ENCODE measurements around the gene SLC7A7.
"Not testable (repeated sequence)": the region's sequence is repeated elsewhere in the genome, so short reads cannot be mapped to it uniquely, and the experiment has no call there.

SLC7A7 gene

DNA sequence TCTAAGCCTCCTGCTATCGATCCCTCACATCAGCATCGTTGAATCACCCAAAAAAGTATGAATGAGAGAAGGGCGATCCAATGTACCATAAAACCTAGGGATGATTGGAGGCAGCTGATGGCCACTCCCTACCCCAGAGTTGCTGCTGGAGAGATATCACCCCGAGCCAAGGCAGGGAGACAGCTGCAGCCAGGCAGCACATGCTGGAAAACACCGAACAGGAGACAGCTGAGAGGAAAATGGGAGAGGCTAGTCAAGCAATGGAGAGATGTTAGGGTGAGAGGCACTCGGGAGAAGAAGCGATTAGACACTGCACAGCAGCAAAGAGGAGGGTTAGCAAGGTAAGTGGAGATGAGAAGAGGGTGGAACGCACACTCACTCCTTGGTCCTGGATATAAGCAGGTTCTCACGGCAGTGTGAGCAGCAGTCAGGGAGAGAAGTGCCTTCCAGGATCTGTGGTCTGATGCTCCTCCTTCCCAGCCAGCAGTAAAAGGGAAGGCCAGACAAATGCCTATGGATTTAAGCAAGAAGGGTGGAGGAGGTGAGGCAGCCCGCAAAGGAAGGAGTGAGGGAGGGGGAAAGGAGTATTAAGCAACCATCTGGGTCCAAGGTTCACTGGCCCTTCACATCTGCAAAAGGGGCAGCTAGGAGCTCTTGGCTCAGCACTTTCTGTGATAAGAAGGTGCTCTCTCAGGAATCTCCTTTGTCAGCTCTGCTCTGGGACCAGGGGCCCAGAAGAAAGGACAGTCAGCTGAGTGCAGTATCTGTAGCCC is at the start of gene SLC7A7:
Gene SLC7A7 (minus strand): TSS at position 495 of the 773 bp plus-strand sequence. CDS start 2,037 bp downstream, outside the sequence.
- DNase-seq (ENCODE audit: low spot score) = no peak

DNA sequence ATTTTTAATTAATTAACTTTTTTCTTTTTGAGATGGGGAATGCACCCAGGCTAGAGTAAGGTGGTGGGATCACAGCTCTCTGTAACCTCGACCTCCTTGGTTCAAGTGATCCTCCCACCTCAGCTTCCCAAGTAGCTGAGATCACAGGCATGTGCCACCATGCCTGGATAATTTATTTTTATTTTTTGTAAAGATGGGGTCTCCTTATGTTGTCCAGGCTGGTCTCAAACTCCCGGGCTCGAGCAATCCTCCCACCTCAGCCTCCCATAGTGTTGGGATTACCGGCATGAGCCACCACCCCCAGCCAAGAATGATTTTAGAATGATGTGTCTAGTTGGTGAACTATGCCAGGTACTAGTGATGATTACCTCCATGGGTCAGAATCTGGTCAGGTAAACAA is 49.7 kb upstream of the SLC7A7 start:
- no peak for DNase-seq (ENCODE audit: low spot score)

GRCh38 chr14:22861651-22862050 is 46.4 kb upstream of the SLC7A7 start:
- no peak for DNase-seq (ENCODE audit: low spot score)

DNA sequence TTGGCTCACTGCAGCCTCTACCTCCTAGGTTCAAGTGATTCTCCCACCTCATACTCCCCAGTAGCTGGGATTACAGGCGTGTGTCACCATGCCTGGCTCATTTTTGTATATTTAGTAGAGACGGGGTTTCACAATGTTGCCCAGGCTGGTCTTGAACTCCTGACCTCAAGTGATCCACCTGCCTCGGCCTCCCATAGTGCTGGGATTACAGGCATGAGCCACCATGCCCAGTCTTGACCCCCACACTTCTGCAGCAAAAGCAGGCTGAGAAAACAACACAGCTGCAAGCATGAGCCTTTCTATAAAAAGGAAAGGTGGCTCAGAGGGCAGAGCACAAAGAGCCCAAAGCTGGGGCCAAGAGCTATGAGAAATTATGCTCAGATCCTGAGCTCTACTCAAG is 45.1 kb upstream of the SLC7A7 start:
- DNase-seq (ENCODE audit: low spot score) = not testable (repeated sequence)

GRCh38 chr14:22856428-22856827 is 41.2 kb upstream of the SLC7A7 start:
- DNase-seq (ENCODE audit: low spot score) = no peak

DNA sequence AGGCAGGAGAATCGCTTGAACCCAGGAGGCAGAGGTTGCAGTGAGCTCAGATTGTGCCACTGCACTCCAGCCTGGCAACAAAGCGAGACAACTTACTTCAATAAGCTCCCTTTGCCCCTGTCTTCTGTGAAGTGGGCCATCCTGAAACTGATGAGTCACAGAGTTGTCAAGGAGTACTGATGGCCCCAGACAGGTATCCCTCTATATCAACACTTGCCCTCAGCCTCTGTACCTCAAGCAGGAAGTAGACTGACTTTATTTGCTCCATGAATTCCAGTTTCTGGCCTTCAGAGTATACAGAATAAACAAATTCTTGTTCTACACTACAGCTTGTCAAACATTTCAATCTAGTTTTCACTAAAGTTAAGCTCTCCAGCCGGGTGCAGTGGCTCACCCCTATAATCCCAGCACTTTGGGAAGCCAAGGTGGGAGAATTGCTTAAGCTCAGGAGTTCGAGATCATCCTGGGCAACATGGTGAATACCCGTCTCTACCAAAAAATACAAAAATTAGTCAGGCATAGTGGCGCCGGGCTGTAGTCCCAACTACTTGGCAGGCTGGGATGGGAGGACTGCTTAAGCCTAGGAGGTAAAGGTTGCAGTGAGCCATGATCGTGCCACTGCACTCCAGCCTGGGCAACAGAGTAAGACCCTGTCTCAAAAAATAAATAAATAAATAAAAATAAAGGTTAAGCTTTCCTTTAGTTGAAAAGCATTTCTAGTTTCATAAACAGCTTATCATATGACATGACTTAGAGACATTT is 39.9 kb upstream of the SLC7A7 start:
- DNase-seq (ENCODE audit: low spot score) = no peak

GRCh38 chr14:22854296-22854695 is 39.1 kb upstream of the SLC7A7 start:
- not testable (repeated sequence) for DNase-seq (ENCODE audit: low spot score)

DNA sequence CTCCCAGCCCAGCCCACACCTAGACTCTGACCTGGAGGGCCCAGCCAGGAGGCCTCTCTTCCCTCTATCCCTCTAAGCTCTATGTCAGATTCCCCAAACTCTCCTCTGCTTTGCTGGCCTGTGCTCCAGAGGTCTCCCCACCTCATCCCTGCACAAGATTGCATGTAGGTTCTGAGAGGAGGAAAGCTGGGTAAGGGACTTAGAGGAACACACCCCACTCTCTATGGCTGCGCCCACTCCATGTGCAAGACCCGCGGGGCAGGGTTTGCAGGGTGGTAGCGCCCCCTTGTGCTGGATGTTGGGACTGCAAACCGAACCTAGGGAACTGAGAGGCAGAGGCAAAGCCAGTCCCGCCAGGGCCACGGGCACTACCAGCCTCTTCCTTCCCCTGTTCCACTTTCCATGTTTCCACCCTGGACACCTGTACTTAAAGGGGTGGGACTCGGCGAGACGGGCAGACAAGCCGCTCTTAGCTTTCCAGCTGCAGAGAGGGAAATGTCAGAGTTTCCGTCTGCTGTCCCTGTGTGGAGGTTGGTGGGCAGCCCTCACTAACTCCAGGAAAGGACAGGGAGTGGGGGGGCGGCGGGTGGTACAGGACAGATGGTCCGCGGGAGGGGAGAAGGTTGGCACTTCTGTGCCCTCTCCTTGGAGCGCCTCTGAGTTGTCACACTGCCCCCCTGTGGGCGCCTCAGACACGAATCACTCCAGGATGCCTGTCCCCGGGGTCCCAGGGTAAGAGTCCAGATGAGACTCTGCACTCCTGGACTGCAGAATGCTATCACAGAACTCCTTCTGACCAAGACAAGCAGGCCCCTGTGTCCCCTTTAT is 37.9 kb upstream of the SLC7A7 start:
- DNase-seq (ENCODE audit: low spot score) = peak; percentile 78

GRCh38 chr14:22852599-22852939 is 37.3 kb upstream of the SLC7A7 start:
- DNase-seq (ENCODE audit: low spot score) = no peak

DNA sequence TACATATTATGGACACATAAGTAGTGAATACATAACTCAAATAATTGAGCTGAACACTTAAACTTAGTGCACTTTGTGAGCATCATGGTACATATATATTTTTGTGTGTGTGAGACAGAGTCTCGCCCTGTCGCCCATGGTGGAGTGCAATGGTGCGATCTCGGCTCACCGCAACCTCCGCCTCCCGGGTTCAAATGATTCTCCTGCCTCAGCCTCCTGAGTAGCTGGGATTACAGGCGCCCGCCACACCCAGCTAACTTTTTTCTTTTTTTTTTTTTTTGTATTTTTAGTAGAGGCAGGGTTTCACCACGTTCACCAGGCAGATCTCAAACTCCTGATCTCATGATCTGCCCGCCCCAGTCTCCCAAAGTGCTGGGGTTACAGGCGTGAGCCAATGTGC is 36.9 kb upstream of the SLC7A7 start:
- DNase-seq (ENCODE audit: low spot score) = not testable (repeated sequence)

DNA sequence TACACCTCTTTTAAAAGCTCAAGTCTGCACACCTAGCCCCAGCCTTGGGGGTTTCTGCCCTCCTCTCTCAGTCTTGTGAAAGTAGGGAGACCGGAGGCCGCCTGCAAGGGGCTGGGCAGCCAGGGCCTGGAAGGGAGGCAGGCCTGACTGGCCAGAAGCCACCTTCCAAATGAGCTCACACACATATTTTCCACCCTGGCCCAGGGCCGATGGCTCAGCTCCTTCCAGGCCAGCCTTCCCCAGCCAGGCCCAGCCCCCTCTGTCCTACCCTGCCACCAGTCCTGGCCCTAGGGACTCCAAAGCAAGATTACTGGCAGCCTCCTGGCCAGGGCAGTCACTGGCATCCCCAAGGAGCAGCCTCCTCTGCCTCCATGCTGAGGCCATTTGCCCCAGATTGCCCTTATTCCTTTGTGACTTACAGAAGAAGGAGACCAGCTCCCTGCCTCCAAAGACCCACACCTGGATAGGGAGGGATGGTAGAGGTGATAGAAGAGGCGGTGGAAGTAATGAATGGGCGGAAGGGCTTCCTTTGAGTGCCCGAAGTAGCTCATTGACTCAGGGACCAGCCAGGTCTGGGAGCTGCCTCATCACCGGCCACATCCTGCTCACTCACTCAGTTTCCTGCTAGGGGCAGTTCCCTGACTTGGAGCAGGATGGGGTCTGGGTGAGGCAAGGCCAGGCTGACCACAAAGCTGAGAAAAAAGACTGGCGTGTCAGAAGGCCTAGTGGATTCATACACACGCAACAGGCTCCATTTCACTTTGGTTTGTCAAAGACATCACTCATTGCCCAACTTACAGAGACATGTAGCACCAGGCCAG is 35.9 kb upstream of the SLC7A7 start:
- peak; percentile 87 for DNase-seq (ENCODE audit: low spot score)

DNA sequence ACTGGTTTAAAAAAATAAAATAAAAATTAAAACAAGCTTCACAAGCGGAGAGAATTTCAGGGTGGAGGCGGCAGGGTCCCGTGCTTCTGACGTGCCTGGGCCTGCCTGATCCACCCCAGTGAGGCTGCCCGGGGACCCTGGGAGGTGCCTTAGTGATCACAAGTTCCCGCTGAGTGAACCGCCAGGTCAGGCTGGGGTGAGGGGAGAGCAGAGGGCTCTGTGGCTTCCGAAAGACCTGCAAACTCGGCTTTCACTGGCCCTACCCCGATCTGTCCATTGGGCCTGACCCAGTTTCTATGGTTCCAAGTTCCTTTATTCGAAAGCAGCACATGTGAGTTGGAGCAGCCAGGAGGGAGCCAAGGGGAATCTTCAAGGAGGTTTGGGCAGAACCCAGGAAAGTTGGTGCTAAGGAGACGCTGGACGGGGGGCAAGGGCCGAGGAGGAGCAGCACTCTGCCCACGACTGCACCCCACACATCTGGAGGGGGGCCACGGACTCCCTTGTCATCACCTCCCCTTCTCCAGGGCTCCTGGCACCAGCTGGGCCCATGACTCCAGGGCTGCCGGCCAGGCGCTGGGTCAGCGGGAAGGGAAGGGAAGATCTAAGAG is 34.1 kb upstream of the SLC7A7 start:
- DNase-seq (ENCODE audit: low spot score) = peak; percentile 48

DNA sequence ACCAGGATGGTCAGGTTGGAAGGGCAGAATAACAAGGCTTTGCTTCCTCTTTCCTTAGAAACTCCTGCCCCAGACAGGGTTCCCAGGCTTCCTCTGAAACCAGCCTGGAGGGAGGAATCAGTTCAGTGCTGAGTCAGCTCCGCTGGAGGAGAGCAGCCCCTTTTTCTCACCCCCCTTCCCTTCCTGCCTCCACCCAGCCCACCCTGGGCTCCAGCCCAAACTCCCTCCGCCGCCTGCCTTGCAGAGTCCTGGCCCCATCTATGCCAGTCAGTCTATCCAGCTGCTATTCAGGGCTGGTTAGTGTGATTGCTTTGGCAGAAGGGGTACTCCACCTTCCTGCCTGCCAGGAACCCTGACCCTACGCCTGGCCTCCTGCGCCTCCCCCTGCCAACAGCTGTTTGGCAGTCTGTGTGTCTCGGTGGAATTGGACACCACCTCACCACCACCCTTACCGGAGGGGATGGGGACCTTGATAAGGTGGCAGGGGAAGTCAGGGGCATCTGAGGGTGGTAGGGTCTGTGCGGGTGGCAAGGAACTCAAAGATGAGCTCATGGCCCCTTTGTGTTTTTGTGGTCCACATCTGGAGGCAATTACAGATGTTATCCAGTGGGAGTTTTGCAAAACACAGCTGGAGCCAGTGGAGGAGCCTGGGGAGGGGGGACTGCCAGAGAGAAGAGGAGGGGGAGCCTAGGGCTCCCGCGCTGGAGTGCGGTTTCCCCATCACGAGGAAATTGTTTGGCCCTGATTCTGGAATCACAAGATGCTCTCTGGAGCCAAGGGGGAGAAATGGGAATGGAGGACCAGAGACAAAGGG is 33.3 kb upstream of the SLC7A7 start:
- peak; percentile 74 for DNase-seq (ENCODE audit: low spot score)

- DNase-seq (ENCODE audit: low spot score) = peak; percentile 50
Measured at GRCh38 chr14:22847661-22848341, 32.6 kb upstream of the SLC7A7 start.

GRCh38 chr14:22846811-22847307 is 31.6 kb upstream of the SLC7A7 start:
- no peak for DNase-seq (ENCODE audit: low spot score)

DNA sequence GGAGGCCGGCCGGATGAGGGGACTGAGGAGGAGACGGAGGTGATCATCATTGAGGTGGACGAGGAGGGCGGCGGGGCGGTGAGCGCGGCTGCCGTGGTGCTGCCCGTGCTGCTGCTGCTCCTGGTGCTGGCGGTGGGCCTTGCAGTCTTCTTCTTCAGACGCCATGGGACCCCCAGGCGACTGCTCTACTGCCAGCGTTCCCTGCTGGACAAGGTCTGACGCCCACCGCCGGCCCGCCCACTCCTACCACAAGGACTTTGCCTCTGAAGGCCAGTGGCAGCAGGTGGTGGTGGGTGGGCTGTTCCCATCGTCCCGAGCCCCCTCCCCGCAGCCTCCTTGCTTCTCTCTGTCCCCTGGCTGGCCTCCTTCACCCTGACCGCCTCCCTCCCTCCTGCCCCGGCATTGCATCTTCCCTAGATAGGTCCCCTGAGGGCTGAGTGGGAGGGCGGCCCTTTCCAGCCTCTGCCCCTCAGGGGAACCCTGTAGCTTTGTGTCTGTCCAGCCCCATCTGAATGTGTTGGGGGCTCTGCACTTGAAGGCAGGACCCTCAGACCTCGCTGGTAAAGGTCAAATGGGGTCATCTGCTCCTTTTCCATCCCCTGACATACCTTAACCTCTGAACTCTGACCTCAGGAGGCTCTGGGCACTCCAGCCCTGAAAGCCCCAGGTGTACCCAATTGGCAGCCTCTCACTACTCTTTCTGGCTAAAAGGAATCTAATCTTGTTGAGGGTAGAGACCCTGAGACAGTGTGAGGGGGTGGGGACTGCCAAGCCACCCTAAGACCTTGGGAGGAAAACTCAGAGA is 30.8 kb upstream of the SLC7A7 start:
- DNase-seq (ENCODE audit: low spot score) = no peak

DNA sequence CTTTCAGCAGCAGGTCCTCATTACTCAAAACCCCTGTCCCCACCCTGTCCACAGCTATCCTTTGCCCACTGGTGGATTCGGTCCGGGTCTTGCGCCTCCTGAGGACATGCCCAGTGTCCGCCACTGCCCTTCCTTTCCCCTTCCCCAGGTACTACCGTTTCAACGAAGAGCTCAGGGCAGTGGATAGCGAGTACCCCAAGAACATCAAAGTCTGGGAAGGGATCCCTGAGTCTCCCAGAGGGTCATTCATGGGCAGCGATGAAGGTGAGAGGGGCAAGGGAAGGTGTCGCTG is 29.8 kb upstream of the SLC7A7 start:
- no peak for DNase-seq (ENCODE audit: low spot score)

DNA sequence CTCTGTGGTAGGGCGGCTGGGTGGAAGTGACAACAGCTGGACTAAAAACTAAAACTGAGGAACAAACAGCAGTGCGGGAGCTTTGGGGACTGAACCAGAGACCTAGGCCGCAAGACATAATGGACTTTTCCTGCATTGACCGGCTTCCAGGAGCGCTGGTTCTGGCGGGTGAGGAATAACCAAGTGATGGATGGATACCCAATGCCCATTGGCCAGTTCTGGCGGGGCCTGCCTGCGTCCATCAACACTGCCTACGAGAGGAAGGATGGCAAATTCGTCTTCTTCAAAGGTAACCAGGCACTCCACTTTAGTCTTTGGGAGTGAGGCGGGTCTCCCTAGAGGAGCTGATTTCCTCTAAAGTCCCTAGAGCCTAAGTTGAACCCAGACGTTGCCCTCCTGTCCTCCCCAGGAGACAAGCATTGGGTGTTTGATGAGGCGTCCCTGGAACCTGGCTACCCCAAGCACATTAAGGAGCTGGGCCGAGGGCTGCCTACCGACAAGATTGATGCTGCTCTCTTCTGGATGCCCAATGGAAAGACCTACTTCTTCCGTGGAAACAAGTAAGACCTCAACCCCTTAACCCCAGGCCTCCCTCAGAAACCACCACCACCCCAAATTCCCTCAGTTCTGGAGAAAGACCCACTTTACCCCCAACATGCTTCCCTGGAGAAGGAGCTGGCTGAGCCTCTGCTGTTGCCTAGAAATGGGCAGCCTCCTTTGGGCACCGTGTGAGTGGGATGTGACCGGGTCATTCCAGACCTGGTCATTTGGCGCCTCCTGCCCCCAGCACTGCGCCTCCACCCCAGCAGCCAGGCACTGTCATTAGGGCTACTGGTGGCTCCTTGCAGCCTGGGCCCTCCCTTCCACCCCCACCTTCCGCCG is 29.2 kb upstream of the SLC7A7 start:
- no peak for DNase-seq (ENCODE audit: low spot score)

Data from AG20443 (cell line).